Activated T-cell treated with anti-CD3 and anti-CD28 coated beads for 4 hours (primary cell): ENCODE results near the gene ANKRD22.

ENCODE experiments used
- DNase-seq: peaks from one replicate; pipeline ENCODE4 v3.0.0-alpha.2; 2020

Gene ANKRD22

DNA sequence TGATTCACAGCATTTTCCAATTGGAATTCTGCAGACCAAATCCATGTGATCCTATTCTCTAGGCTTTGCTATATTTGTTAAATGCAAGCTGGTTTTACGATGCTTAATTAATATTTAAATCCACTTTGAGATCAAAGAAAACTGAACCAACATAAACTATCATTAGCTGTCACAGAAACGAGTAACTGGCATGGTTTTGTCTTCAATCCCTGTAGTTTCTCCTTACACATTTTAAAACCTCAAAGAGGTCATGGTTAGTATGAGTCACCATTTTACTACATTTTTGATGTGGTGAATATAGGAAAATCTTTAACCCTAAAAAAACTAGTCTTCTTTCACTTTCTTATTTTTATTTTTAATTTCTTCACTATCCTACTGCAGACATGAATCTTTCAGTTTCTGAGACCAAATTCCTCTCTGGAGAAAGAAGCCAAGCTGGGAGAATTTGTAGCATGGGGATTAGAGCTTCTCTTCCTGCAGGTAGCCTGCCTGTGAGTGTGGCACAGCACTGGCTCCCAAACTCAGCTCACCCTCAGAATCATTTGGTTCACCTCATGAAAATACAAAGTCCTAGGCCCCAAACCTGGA, 57.8 kb downstream of the ANKRD22 start:
- no peak for DNase-seq

DNA sequence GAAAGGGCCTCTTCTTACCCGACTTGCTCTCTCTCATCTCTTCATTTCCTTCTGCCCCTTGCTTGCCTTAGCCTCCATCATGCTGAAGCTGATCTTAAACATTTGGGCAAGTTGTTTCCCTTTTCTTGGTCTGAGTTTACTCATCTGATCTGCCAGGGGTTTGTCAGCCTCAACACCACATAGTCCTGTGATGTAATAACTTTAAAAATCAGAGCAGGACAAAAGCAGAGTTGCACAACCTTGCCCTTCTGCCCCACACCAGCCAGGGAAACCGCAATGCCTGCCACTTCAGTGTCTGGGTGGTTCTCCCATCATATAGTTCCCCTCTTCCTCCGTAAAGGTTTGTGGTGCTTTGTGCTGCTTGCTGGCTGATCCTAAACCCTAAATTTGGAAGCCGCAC, 59.0 kb downstream of the ANKRD22 start:
- no peak for DNase-seq

DNA sequence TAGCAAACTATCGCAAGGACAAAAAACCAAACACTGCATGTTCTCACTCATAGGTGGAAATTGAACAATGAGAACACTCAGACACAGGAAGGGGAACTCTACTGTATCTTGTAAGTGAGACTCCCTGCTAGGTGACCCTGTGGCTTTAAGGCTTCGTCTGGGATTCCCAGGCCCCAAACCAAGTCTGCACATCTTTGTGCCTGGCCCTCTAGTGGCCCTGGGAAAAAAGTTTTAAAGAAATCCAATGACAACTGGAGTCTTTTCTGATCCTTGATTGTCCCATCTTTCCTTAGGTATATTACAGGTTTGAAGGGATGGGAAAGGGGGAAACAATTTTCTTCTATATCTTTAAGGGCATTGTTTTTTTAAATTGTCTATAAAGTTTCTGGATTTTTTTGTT, 59.7 kb downstream of the ANKRD22 start:
- DNase-seq = no peak

DNA sequence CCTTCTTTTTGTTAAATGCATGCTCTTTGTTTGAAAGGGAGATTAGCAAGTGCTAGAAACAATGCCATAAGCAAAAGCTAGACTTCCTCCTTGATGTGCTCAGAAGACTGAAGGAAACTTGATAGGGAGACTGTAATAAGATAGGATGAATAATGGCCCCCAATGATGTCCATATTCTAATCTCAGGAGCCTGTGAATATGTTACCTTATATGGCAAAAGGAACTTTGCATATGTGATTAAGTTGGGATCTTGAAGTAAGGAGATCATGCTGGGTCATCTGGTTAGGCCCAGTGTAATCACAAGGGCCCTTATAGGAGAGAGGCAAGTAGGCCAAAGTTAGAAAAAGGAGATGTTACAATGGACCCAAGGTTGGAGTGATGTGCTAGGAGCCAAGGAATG, 62.7 kb downstream of the ANKRD22 start:
- DNase-seq = no peak

DNA sequence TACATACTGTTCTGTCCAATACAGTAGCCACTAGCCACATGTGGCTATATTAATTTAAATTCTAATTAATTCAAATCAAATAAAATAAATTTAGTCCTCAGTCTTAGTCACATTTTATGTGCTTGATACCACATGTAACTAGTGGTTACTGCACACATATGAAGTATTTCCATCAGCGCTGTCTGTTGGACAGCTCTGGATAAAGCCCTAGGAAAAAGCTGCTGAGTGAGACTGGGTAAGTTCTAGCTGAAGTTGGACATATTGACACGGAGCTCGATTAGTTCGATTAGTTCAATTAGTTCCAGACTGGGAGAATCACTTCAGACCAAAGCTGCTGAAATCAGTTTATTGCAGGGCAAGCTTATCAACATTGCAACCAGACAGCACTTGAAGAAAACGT, 64.2 kb downstream of the ANKRD22 start:
- no peak for DNase-seq

DNA sequence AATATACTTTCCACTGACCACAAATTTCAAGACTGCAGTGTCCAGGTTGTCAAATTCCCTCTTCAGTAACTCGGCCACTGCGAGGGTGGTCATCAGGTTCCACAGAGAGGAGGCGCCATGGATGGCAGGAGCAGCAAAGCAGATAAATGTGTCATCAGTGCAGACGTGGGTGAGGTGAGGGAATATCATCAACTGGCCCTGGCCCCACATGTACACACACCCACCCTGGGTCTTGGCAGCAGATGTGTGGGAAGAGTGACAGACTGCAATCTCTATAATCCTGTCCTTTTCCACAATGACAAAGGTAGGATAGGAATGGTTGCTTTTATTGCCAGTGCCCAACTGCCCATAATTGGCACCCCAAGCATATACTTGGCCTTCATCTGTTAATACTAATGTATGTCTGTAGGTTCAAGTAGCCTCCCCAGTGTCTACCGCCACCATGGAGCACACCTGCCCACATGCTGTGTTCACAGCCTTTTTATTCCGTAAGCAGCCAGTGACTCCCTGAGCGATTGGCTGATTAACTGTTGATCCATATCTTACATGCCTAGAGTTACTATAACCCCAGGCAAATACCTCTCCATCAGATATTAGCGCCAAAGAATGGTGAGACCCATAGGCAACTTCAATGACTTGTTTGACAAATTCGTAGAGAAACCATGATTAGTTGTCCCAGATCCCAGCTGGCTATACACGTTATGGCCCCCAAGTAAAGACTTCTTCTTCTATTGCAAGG, 65.4 kb downstream of the ANKRD22 start:
- DNase-seq = no peak

DNA sequence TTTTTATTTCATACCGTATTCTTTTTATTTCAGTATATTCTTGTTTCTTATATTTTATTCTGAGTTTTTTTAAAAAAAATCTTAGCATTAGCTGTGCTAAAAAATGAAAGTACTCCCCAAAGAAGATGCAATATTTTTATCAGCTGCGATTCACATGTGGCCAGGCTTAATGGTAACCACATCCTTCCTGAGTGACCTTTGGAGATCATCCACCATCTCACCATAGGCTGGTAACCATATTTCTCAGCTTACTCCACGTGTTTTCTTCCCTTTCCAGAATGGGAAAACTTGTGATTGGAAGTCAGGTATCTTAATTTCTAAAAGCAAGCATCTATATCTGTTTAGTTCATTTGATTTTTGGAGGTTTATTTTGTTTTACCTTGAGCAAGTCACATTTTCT, 67.9 kb downstream of the ANKRD22 start:
- DNase-seq = no peak

DNA sequence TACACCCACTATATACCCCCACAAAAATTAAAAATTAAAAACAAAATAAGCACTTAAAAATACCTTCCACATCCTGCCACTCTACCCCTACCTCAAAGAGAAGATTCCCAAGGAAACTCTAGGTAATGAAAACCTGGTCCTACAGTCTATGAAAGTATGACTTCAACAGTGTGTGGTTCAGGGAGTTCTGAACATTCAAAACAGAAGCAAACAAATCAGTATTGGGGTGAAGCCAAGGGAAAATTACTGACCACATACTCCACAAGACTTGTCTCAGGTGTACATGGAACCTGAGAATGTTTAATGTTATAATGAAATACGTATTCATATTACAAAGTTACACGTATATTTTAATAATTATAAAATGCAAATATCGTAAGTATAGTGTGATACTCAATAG, 69.4 kb downstream of the ANKRD22 start:
- DNase-seq = no peak

DNA sequence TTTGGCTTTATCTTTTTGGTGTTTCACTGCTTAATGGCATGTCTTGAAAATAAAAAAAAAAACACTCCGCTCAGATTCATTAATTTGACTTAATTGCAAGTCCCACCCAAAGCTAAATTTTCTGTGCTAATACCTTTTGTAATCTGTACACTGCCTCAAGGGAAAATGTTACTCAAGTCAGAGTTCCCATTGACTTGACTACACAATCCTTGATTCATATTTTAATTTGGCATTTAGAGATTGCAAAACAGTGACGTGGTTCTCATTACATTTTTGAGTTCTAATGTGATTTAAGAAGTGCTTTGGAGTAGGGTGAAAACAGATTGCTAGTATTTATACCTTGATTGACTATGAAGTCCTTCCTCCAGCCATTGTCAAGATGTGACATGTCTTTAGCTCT, 70.4 kb downstream of the ANKRD22 start:
- no peak for DNase-seq
